ENCODE data around the gene ARID1B.

ARID1B gene

DNA sequence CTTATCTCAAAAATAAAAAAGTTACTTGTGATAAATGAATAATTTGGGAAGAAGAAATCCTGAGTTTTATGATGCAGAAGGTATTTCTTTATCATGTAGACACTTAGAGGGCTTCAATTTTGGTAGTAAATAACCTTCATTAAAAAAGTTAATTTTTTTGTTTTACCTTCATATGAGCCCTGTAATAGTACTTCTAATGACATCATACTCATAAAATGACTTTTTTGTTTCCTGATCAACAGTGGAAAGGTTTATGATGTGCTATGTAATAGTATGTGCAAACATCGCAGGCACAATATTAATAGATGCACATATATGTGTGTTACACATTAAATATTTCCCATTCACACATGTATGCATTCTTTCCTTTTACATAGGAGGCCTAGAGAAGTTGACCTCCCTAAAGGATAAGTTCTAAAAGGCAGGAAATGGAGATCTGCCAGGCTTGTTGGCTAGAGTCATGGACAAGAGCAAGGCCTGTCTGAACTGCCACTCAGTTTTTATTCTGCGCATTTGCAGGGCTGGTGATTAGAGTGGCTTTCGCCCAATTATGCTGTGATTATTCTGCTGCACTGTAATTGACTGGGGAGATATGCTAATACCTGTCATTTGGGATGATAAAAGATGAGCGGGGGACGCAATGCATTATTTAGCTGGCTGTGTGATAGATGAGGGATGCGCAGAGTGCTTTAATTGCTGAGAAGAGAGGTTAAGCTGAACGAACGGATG, 273.5 kb downstream of the ARID1B start:
- no peak for DNase-seq (ENCODE audit: low read depth in 2 of 2)

- no peak for DNase-seq (ENCODE audit: low read depth in 2 of 2)
These were observed 277.4 kb downstream of the ARID1B start for GRCh38 chr6:157054531-157054979.

DNA sequence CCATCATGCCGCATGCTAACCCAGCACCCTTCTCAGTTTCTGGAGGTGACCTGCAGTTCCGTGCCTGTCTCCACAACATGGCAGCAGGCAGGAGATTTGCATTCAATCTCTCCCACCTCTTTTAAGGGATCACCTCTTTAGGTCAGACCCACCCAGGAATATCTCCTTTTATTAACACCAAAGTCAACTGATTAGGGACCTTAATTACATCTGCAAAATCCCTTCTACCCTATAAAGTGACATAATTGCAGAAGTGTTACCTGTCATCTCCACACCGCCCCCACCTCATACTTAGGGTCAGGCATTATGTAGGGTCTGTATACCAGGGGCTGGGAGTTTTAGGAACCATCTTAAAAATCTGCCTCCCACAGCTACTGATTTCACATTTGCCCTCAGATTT, 278.7 kb downstream of the ARID1B start:
- DNase-seq (ENCODE audit: low read depth in 2 of 2), result no peak

DNA sequence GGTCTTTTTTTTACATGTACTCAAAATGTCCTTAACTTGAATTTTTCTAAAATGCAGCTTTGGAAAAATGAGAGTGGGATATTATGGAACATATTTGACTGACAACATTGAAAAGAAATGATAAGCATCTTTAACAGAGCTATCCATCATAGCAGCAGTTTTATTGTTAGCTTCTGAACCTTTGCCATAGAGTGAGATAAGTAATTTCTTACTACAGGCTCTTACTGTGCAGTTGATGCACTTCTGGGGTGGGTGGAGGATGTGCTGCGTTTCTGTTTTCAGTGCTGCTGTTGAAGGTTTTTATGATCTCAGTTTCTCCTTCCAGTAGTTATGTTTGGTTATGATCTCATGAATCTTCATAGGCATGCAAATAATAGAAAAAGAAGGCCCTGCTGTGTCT, 279.1 kb downstream of the ARID1B start:
- DNase-seq (ENCODE audit: low read depth in 2 of 2), result no peak

DNA sequence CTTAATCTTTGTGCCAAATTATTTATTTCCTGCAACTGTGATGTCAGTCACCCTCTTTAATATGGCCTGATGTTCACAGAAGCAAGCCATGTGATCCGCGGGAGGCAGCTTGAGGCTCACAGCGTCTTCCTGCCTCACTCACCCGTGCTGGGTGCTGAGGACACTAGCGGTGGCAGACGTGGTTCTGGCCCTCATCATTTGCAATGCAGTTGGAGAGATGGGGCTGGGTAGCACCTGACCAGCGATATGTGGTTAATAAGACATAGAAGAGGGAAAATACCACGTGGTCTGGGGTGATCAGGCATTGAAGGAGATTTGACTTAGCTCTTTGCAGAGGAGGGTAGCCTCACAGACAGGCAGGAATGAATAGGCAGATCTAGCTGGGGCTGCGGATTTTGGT, 281.4 kb downstream of the ARID1B start:
- DNase-seq (ENCODE audit: low read depth in 2 of 2), result no peak

GRCh38 chr6:157059781-157060180, 282.6 kb downstream of the ARID1B start:
- DNase-seq (ENCODE audit: low read depth in 2 of 2), result no peak

GRCh38 chr6:157060440-157060952, 283.3 kb downstream of the ARID1B start:
- DNase-seq (ENCODE audit: low read depth in 2 of 2), result no peak

DNA sequence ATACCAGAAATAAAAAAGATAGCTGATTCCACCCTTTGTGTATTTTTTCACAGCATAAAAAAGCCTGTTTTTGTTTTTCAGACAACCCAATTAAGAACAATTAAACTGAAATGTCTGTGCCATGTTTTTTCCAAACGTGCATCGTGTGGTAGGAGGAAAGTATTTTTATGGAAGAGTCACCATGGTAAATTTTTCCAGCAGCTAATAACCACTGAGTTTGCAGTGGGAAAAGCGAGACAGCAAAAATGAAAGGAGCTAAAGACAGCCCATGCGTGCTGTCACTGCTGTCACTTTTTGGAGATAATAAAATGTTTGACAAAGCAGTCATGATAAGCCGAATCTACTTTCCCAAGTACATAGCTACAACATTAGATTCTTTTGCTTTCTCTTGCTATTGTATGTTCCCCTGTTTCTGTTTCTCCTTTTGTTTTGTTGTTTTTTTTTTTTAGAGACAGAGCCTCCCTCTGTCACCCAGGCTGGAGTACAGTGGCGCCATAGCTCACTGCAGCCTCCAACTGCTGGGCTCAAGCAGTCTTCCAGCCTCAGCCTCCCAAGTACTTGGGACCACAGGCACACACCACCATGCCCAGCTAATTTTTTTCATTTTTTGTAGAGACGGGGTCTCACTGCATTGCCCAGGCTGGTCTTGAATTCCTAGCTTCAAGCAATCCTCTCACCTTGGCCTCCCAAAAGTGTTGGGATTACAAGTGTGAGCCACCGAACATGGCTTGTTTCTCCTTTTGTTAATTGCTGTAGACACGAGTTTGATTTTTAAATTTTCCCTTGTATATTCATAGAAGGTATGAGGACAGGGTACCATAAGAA, 284.8 kb downstream of the ARID1B start:
- DNase-seq (ENCODE audit: low read depth in 2 of 2), result no peak

DNA sequence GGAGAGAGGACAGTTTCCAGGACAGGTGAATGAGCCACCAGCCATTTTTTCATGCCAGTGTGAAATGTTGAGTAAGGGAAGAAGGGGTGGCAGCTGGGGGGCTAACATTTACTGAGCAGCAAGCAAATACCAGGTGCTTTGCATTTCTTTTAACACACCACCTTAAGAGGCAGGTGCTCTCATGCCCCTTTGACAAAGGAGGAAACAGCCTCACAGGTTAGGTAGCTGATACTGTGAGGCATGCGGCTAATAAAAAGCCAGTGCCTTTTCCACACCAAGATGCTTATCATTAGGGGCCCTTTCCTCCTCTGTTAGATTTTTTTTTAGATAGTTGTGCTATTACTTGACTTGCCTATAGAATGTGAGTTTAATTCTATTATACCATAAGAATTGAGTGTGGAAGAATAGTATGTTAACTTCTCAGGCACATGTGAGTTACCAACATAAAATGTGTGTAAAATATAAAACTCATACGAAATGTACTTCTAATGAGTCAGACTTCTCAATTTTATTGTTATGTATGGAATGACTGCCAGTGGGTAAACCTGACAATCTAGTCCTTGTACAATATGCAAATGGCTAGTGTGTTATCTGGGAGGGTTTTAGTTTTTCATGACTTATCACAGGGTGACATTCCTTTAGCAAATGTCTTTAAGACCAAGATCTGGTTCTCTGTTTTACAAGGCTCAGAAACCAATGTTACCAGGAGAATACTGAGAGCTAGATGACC, 286.2 kb downstream of the ARID1B start:
- DNase-seq (ENCODE audit: low read depth in 2 of 2), result no peak

DNA sequence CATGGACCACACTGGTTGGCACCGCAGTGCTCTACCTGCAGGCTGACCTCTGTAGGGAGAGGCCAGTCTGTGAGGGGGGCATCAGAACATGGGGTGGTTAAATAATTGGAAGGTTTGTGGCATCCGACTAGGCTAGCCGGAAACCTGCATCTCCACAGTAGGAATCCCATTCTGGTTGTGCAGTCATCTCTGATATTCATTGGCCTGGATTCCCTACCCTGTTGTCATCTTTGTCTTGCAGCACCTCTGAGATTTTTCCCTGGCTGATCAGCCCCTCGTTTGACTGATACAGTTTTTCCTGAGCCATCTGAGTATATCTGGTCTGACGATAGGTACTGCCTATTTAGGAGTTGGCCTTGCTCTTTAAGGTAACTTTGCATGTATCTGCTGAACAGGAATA, 286.7 kb downstream of the ARID1B start:
- DNase-seq (ENCODE audit: low read depth in 2 of 2), result no peak

- no peak for DNase-seq (ENCODE audit: low read depth in 2 of 2)
These were observed 287.3 kb downstream of the ARID1B start for GRCh38 chr6:157064502-157064901.

DNA sequence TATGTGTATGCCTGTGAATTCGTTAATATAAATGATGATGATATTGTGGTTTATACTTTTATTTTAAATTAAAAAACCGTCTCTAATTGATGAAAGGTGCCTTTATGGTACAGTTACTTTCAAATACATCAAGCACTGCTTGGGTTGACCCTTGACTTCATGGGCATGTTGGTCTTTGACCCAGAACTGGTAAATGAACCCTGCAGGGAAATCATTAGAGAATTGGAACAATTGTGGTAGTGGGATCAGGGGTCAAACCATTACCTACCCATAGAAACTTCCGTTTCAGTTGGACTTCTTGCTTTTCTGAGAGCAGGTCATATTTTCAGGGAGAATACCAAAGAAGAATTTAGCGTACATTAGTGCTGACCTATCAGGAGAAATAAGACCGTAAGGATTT, 288.2 kb downstream of the ARID1B start:
- DNase-seq (ENCODE audit: low read depth in 2 of 2), result no peak

DNA sequence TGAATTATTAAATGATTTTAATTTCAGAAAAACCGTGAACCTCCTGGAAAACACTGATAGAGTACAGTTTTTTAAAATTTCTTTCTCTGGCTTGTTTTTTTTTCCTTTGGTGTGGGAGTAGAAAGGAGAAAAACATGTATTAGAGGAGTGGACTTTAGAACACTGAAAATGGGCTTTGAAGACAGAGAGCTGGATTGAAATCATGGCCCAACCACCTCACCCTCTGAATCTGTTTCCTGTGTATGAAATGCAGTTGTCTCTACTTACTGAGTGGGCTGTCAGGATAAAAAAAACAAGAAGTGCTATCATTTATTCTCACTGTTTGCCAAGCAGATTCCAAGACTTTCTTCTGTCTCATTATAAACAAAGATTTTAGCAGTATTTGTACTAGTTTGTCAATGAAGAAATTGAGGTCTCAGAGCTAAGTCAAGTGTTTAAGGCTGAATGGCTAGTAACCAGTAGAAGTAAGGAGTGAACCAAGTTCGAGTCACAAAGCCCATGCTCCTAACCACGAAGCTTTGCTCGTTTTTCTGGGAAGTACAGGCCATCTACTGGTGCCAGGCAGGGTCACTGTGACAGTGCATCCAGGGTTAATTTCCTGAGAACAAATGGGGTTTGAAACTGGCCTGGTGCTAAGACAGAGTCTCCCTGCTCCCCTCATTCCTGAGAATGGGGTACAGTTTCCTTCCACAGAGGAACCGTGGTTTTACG, 289.8 kb downstream of the ARID1B start:
- no peak for DNase-seq (ENCODE audit: low read depth in 2 of 2)

- no peak for DNase-seq (ENCODE audit: low read depth in 2 of 2)
These were observed 290.3 kb downstream of the ARID1B start for GRCh38 chr6:157067507-157067906.

- no peak for DNase-seq (ENCODE audit: low read depth in 2 of 2)
These were observed 291.6 kb downstream of the ARID1B start for GRCh38 chr6:157068691-157069324.

DNA sequence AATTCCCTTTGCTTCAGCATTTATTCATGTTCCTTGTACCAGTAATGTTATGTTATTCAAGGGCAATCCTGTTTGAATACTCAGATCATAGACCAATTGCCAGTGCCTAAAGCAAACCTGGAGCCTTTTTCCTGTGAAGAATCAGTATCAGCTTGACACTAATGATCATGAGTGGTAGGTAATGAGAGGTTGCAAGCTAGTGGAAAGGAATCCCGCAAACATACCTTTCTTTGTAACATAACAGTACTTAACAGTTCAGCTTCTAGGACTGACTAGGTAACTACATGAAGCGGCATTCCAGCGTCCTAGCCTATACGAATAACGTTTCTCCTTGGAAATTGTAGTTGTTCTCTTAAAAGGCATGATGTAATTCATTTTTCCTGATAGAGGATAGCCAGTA, 292.4 kb downstream of the ARID1B start:
- DNase-seq (ENCODE audit: low read depth in 2 of 2), result no peak

- no peak for DNase-seq (ENCODE audit: low read depth in 2 of 2)
These were observed 293.4 kb downstream of the ARID1B start for GRCh38 chr6:157070403-157071107.

DNA sequence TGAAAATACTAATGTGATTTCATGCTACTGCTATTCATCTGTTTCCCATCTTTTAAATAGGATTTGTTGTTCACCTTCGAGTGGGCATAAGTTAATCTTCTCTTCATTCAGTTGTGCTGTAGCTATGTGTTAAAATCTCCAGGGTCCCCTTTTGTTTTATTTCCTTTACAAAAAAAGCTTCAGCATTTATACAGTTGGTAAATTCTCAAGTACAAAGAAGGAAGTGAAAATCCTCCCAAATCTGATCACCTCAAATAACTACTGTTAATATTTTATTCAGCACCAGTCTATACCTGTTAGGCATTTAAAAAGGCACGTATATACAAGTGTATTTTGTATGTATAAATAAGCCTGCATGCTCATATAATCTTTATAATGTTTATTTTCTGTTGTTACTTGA, 294.9 kb downstream of the ARID1B start:
- DNase-seq (ENCODE audit: low read depth in 2 of 2), result no peak

DNA sequence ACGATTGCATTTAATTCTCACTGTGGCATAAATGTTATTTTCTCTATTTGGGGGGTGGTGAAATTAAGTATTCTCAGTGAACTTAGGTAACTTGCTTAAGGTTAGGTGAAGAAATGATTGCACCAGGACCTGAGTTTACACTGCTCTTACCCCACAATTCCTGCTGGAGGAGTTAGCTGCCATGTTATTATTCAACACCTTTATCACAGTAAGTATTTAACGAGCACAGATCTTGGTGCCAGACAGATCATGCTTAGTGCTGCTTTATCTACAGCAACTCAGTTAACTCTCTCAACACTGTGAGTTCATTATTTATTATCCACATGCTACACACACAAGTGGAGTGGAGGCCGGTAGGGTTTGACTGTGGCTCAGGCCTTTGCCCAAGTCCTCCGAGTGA, 296.4 kb downstream of the ARID1B start:
- DNase-seq (ENCODE audit: low read depth in 2 of 2), result no peak

DNA sequence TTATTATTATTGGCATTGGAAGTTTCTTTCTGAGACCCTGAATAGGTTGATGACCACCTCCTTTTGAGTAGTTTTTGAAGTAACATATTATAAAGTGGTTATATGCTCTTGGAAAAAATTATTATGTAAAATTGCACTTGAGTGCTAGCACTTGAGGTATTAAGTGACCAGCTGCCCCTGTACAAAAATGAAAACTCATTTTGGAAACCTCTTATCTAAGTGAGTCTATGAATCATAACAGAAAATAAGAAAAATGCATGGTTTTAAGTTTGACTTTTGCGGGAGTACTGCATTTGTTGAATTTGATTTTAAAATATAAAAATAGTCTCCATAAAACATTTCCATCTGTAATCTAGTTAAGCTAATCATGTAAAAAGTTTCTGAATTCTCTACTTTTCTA, 297.8 kb downstream of the ARID1B start:
- DNase-seq (ENCODE audit: low read depth in 2 of 2), result no peak
